ENCODE data around the gene UBC. TPM values are rescaled to one million over a fixed set of nuclear protein-coding genes. Genes with fewer than 3 reads are reported as not detected.
"Not testable (repeated sequence)": the region's sequence is repeated elsewhere in the genome, so short reads cannot be mapped to it uniquely, and the experiment has no call there.

The UBC gene
- total and polyA plus RNA-seq, 4 donors: 1,113 to 1,682 (median 1,303) TPM

DNA sequence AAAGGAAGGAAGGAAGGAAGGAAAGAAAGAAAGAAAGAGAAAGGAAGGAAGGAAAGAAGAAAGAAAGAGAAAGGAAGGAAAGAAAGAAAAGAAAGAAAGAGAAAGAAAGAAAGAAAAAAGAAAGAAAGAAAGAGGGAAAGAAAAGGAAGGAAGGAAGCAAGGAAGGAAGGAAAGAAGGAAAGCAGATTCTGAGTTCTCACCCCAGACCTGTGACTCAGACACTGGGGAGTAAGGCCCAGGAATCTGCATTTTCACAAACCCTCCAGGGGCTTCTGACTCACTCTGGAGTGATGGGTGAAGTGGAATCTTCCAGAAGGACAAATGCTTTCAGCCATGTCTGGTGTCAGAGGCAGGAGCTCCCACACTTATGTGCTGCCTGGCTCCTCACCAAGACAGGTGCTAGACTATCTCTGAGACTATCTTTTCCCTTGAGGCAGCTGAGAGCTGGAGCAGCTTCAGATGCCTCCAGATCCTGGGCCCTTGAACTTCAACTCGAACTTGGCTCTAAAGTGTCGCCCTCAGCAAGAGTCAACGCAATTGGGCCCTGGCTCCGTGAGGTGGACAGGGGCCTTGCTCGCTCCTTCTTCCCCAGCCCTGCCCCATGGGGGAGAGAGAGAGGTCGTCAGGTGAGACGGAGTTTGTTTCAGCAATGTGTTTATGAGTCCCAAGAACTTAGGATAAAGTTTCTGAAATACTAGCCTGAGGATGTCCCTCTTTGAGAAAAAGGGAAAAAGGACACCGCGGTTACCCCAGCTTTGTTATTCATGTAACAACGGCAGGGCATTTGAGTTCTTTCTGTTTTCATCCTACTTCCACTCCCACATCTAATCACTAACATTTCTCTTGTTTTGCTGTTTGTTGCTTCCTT lies 31.0 kb downstream of the UBC start:
- Histone ChIP-seq H3K4me1 (ENCODE audit: control insufficient read depth in 5 of 5, insufficient read depth in 5 of 5, low read length in 5 of 5) (peaks cover 0 to 5% (median 2%) of the 10 kb centered on the region in 5 donors), H3K9ac (ENCODE audit: insufficient read depth in 1 of 2, low read length in 2 of 2) (no peak overlapping the region), H3K9me3 (ENCODE audit: control insufficient read depth in 4 of 4, insufficient read depth in 3 of 4, low read length in 3 of 4) (no peaks in the 10 kb centered on the region), H3K27me3 (ENCODE audit: control insufficient read depth in 3 of 3, insufficient read depth in 3 of 3, low read length in 2 of 3) (no peaks in the 10 kb centered on the region), H3K36me3 (ENCODE audit: control insufficient read depth in 4 of 4, insufficient read depth in 4 of 4, low read length in 4 of 4) (no peaks in the 10 kb centered on the region), H3K4me3 (no peak overlapping the region), H3K27ac (ENCODE audit: low read depth in 1 of 2, low read length in 1 of 2) (no peak overlapping the region)
- DNase-seq: no peak
- ATAC-seq (ENCODE audit: insufficient read depth, low FRiP score): no peak
- WGBS, 2 donors: 89 to 94% methylated on average over 10 of the region's 10 CpGs
- TF ChIP-seq, protein P1, sequence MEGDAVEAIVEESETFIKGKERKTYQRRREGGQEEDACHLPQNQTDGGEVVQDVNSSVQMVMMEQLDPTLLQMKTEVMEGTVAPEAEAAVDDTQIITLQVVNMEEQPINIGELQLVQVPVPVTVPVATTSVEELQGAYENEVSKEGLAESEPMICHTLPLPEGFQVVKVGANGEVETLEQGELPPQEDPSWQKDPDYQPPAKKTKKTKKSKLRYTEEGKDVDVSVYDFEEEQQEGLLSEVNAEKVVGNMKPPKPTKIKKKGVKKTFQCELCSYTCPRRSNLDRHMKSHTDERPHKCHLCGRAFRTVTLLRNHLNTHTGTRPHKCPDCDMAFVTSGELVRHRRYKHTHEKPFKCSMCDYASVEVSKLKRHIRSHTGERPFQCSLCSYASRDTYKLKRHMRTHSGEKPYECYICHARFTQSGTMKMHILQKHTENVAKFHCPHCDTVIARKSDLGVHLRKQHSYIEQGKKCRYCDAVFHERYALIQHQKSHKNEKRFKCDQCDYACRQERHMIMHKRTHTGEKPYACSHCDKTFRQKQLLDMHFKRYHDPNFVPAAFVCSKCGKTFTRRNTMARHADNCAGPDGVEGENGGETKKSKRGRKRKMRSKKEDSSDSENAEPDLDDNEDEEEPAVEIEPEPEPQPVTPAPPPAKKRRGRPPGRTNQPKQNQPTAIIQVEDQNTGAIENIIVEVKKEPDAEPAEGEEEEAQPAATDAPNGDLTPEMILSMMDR (IDR thresholded peaks at IDR 0.05; ENCODE audit: control extremely low read depth, extremely low read depth): no peak

DNA sequence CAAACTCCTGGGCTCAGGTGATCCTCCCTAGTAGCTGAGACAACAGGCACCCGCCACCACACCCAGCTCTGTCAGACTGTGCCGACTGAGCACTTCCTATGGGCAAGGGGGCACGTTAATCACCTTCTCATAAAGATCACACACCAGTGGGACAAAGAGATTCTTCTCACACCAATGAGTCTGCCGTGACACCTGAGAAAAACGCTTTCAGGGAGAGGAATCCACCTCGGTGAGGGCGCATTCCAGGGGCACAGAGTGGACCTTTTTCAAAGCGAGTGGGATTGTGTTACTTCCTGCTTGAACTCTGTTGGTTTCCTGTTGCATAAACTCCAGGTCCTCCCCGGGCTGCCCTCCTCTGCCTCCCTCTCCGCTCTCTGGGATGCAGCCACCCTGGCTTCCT lies 33.3 kb downstream of the UBC start:
- H3K4me1 ChIP-seq (ENCODE audit: control insufficient read depth in 5 of 5, insufficient read depth in 5 of 5, low read length in 5 of 5): peaks cover 0 to 4% (median 2%) of the 10 kb centered on the region in 5 donors
- no peak for ATAC-seq (ENCODE audit: insufficient read depth, low FRiP score)
- TF ChIP-seq, protein P1 (IDR thresholded peaks at IDR 0.05; ENCODE audit: control extremely low read depth, extremely low read depth): no peak
- peaks cover 0 to 2% (median 0%) of the 10 kb centered on the region in 4 donors for H3K9me3 ChIP-seq (ENCODE audit: control insufficient read depth in 4 of 4, insufficient read depth in 3 of 4, low read length in 3 of 4)
- no peak overlapping the region for H3K27ac ChIP-seq (ENCODE audit: low read depth in 1 of 2, low read length in 1 of 2)
- H3K27me3 ChIP-seq (ENCODE audit: control insufficient read depth in 3 of 3, insufficient read depth in 3 of 3, low read length in 2 of 3): no peaks in the 10 kb centered on the region
- H3K4me3 ChIP-seq: no peak overlapping the region
- DNase-seq: peak in 2 of 3 donors; percentile 47 to 56
- no peak overlapping the region for H3K9ac ChIP-seq (ENCODE audit: insufficient read depth in 1 of 2, low read length in 2 of 2)
- H3K36me3 ChIP-seq (ENCODE audit: control insufficient read depth in 4 of 4, insufficient read depth in 4 of 4, low read length in 4 of 4): no peaks in the 10 kb centered on the region
- 13 to 20% methylated on average over 10 of the region's 10 CpGs for WGBS, 2 donors

DNA sequence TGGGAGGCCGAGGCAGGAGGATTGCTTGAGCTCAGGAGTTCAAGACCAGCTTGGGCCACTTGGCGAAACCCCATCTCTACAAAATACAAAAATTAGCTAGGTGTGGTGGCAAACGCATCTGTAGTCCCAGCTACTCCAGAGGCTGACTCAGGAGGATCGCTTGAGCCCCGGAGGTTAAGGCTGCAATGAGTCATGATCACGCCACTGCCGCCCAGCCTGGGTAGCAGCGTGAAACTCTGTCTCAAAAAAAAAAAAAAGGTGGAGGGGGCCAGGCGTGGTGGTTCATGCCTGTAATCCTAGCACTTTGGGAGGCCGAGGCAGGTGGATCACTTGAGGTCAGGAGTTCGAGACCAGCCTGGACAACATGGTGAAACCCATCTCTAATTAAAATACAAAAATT lies 34.1 kb downstream of the UBC start:
- DNase-seq; ATAC-seq (ENCODE audit: insufficient read depth, low FRiP score); H3K9ac ChIP-seq (ENCODE audit: insufficient read depth in 1 of 2, low read length in 2 of 2); H3K4me3 ChIP-seq; H3K4me1 ChIP-seq (ENCODE audit: control insufficient read depth in 5 of 5, insufficient read depth in 5 of 5, low read length in 5 of 5); H3K9me3 ChIP-seq (ENCODE audit: control insufficient read depth in 4 of 4, insufficient read depth in 3 of 4, low read length in 3 of 4); H3K36me3 ChIP-seq (ENCODE audit: control insufficient read depth in 4 of 4, insufficient read depth in 4 of 4, low read length in 4 of 4); H3K27ac ChIP-seq (ENCODE audit: low read depth in 1 of 2, low read length in 1 of 2); H3K27me3 ChIP-seq (ENCODE audit: control insufficient read depth in 3 of 3, insufficient read depth in 3 of 3, low read length in 2 of 3): not testable (repeated sequence)
- WGBS, 2 donors: 81 to 82% methylated on average over 11 of the region's 11 CpGs

DNA sequence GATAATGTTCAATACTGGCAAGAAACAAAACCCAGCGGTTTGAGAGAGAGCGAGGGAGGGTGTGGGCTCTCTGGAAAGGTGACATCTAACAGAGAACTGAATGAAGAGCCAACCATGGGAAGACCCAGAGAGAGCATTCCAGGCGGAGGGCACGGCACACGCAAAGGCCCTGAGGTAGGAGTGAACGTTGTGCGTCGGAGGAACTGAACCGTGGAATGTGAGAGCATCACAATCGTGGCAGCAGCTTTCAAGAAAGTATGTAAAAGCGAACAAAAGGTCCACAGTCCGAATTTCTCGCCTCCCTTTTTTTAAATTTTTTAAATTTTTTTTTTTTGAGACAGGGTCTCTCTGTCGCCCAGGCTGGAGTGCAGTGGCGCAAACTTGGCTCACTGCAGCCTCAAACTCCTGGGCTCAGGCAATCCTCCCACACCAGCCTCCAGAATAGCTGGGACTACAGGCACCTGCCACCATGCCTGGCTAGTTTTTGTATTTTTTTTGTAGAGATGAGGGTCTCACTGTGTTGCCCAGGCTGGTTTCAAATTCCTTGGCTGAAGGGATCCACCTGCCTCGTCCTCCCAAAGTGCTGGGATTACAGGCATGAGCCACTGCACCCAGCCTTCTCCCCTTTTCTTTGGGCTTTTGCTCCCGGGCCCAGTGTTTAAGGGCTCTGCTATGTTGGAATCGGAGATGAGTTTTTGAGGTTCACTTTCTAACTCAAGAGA lies 35.5 kb downstream of the UBC start:
- Histone ChIP-seq H3K9me3 (ENCODE audit: control insufficient read depth in 4 of 4, insufficient read depth in 3 of 4, low read length in 3 of 4) (peaks cover 0 to 2% (median 0%) of the 10 kb centered on the region in 4 donors), H3K27ac (ENCODE audit: low read depth in 1 of 2, low read length in 1 of 2) (no peak overlapping the region), H3K4me3 (no peak overlapping the region), H3K4me1 (ENCODE audit: control insufficient read depth in 5 of 5, insufficient read depth in 5 of 5, low read length in 5 of 5) (peaks cover 0 to 8% (median 2%) of the 10 kb centered on the region in 5 donors), H3K27me3 (ENCODE audit: control insufficient read depth in 3 of 3, insufficient read depth in 3 of 3, low read length in 2 of 3) (no peaks in the 10 kb centered on the region), H3K36me3 (ENCODE audit: control insufficient read depth in 4 of 4, insufficient read depth in 4 of 4, low read length in 4 of 4) (no peaks in the 10 kb centered on the region), H3K9ac (ENCODE audit: insufficient read depth in 1 of 2, low read length in 2 of 2) (no peak overlapping the region)
- TF ChIP-seq, protein P1 (IDR thresholded peaks at IDR 0.05; ENCODE audit: control extremely low read depth, extremely low read depth): no peak
- 88 to 95% methylated on average over 18 of the region's 18 CpGs for WGBS, 2 donors
- ATAC-seq (ENCODE audit: insufficient read depth, low FRiP score) (no peak), DNase-seq (no peak)

Measured in lung (tissue), 12 donors.